CD4-positive, alpha-beta T cell treated with Interleukin-2 at 100 ng/mL for 4 hours (primary cell): ENCODE data around the gene SYK.

Experiments
- DNase-seq: peaks from one replicate; pipeline ENCODE4 v3.0.0-alpha.2; 2020; ENCODE audit warnings: low spot score

The SYK gene

DNA sequence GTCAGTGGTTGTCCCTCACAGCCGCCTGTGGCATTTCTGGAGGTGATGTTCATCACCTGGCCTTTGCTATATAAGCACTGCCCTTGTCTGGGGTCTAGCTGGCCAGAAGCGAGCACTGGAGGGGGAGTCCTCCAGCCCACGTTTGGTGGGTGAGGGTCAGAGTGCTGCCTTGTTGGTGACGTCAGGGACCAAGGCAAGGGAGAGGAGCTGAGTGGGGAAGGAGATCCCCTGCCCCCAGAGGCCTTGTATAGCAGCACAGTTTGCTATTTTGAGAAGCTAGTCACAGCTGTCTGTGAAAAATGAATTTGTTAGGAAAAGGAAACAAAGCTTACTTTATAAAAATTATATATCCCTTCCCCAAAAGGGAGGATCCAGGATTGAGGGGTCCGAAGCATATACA, 49.8 kb downstream of the SYK start:
- DNase-seq = no peak

DNA sequence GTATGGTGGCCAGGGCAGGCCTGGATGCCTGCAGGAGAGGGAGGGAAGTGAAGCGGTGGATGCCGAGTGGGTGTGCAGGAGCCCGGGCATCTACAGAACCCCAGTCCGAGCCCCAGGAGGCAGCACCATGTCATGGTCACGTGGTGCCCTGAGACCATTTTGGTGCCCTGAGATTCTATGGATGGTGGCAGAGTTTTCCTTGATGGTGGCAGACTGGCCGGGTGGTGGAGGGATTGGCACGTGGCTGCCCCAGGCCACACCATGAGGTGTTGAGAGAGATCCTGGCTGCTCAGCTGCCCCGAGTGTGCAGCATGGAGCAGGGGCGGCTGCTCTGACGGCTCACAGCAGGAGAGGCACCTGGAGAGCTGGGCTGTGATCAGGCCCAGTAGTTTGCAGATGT, 52.3 kb downstream of the SYK start:
- DNase-seq = no peak

DNA sequence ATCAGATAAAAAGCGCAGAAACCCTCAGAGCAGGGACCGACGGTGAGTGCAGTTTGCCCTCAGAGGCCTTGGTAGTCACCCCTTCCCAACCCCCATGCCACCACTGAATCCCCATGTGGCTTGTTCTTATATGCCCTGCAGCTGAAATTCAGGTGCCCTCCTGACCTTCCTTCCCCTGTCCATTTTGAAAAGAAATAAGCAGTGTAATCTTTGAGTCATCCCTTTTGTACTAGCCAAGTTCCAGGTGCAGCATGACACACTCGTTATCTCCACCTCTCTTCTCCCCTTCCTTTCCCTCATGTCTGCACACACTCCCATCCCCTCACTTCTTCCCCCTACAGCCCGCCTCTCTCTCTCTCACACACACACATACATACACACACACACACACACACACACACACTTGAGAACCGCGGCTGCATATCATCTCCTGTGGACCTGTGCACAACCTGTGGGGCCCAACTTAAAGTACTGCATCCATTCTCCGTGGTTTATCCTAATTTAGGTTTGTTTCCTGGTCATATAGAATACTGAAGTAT, 53.1 kb downstream of the SYK start:
- DNase-seq = no peak

DNA sequence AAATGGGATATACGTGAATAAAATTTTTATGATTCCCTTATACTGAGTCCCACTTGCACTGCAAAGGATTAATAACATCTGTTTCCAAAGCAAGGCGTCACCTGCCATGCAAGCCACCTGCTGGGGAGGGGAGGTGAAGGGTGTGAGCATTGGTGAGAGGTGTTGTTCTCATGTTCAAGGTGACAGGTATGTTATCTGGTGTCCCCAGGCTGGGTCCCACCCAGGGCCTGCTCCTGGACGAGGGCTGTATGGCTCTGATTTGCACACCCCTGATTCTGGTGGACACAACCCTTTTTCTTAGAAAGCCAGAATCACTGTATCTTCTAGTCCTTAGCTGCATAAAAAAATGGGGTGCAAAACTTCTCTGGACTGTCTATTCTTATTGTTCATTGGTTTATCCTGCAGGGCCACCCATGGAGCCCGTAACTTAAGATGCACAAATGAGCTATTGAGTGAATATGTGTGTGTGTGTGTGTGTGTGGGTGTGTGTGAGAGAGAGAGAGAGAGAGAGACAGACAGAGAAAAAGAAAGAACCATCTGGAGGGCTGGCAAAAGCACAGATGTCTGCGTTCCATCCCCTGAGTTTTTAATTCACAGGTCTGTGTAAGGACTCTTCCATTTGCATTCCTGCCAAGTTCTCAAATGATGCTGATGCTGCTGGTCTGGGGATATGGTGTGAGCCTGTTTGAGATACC, 53.7 kb downstream of the SYK start:
- no peak for DNase-seq

DNA sequence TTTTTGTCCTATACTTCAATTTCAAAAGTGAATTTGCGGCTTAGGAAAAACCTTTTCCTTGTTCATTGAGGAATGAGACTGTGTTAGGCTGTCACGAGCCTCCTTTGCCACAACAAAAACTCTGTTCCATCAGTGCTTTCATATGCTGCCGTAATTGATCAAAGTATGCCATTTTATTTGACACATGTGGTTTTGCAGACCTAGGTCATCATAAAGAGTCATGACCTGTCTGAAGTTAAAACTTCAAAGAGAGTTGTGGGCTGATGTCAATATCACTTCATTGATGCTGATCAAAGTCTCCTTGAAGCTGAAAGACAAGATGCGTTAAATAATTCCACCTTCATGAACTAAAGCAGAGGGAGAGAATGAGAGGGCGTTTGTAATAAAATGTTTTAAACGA, 55.5 kb downstream of the SYK start:
- no peak for DNase-seq

DNA sequence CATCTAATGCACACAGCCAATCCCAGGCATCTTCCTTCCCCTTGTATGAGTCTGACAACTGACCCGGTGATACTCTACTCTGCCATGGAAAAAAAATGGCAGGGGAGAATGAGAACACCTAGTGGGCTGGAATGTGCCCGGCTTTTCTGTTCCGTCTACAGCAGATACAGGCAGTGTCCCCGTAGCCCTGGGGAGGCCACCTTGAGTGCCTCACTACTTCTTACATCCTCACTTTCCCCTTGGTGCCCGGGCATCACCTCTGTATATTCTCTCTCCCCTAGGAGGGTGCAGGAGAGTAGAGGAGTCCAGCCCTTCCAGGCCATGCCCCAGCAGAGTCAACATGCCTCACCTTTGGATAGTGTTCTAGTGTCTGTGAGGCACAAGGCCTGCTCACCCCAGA, 56.2 kb downstream of the SYK start:
- no peak for DNase-seq

DNA sequence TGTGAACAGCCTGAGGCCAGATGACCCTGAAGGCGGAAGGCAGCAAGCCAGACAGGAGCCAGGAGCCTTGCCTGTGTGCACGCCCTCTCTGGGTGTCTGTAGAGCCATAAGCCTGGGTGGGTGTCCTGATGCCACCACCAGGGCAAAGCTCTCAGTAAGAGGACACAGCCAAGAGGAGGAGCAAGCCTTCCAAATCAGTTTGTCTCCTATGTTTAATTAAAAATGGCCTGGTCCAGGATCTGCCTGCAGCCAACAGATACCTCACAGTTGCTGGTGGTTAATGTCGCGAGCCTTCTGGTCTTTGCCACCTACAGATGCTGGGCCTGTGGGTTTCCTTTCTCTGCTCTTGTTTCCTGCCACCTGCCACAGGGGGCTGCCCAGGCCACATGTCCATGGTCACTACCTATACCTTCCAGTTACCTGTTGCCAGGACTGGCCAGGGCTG, 56.9 kb downstream of the SYK start:
- no peak for DNase-seq

DNA sequence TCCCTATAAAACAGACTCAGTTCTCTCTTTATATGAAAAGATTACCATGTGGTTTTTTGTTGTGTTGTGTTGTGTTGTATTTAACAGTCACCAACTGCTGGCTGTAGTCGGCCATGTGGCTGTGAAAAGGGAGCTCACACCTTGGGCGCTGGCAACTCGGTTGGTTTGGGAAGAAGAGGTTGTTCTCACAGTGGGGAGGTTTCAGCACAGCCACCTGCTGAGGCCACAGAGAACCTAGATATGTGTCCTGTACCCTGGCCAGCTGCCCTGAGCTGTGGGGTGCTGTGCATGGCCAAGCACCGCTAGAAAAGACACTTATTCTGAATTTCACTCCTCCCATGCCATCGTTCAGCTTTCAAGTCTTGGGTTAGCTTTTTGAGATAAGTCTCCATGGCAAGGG, 58.8 kb downstream of the SYK start:
- DNase-seq = no peak

DNA sequence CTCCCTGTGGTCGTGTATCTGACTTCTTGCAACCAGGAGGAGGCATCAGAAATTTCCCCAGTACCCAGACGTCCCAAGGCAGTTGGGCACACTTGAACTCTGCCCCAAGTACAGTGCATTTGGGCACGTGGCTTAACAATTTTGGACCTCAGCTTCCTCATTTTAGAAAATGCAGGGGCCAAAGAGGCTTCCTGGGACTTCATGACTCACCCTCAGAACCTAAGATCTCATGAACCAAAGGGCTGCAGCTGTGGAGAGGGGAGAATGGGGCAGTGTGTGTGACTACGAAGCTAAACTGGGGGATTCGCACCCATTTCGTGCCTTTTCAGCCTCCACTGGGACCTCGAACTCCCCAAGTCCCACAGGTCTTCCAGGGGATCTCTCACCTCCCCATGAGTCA, 59.2 kb downstream of the SYK start:
- DNase-seq = no peak

DNA sequence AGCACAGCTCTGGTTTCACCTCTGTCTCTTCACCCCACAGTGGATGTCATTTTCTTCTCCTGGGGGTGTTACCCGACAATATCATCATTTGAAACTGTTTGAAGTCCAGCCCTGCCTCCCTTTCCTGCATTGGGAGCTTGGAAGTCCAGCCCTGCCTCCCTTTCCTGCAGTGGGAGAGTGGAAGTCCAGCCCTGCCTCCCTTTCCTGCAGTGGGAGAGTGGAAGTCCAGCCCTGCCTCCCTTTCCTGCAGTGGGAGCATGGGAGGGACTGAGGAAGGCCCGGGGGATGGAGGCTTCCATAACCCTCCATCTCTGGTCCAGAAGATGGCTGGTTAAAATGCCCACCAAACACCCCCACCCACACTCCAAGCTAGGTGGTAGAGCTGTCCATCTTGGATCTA, 59.8 kb downstream of the SYK start:
- no peak for DNase-seq

DNA sequence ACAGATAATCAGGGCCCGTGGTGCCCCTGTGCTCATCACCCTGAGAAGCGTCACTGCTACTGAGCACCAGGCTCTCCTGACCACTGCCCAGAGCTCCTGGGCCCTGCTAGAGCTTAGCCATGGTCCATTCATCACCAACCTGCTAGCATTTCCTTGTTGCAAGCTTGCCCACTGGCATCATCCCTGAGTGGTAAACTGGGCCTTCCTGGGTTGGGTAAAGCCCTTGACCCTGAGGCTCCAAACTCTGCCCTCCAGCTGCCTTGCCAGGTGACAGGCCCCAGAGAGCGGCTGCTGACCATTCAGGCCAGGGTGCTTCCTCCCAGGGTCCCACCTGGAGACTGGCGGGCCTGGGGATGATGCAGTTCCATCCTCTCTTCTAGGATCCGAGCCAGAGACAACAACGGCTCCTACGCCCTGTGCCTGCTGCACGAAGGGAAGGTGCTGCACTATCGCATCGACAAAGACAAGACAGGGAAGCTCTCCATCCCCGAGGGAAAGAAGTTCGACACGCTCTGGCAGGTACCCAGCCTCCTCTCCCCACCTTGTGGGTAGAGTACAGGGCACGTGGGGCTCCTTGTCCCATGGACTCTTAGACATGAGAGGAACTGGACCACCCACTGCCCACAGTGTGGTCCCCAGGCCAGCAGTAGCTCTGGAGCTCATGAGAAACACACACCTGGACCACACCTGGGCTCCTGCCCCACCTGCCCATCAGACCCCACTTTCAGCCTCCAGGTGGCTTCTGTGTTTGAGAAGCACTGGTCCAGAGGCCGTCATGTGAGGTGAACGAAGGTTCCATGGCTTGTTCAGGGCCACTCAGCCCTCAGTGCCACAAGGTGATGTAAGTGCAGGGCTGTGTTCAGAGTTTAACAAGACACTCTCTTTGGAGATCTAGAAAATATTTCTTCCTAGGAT, 60.5 kb downstream of the SYK start:
- DNase-seq = no peak

DNA sequence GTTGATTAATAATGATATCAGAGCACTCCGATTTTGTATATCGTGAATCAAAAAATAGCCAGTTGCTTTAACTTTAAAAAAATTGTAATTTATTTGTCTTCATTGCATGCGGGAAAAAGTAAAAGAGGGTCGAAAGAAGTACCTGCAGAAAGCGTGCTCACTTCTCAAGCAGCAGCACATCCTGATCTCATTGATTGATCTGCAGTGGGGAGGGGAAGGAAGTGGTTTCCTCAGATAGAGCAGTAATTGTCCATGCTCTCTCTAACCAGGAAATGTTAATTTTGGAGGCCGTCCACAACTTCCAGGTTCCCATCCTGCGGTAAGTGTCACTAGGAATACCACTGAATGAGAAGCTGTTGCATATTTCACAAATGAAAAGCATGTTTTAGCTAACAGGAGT, 63.2 kb downstream of the SYK start:
- no peak for DNase-seq

DNA sequence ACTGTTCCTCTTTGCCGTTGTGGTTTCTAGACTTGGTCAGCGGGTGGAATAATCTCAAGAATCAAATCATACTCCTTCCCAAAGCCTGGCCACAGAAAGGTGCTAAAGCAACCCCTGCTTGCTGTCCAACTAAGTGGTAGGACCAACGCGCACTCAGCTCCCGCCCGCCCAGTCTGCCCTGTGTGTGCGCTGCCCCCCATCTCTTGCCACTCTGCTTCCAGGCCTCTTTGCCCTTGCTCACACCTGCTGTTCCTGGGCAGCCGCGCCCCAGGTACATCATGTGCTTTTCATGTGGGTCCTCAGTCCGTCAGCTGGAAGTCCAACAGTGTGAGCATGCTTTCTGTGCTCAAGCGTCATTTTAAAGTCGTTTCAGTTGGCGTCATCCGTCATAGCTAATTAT, 65.5 kb downstream of the SYK start:
- DNase-seq = no peak

DNA sequence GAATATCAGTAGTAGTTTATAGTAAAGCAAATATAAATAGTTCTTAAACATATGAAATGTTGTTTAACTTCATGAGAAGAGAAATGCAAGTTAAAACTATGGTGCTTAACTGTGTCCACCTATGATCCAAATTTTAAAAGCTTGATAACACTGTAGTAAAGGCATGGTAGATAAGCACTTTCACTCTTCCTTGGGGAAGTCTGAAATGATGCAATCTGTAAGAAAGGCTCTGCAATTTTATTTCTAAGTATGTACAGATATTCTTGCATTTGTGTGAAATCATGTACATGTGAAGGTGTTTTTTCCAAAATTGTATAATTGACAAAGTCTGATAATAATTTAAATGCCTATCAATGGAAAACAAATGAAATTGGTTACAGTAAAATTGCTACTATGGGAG, 66.9 kb downstream of the SYK start:
- DNase-seq = no peak

DNA sequence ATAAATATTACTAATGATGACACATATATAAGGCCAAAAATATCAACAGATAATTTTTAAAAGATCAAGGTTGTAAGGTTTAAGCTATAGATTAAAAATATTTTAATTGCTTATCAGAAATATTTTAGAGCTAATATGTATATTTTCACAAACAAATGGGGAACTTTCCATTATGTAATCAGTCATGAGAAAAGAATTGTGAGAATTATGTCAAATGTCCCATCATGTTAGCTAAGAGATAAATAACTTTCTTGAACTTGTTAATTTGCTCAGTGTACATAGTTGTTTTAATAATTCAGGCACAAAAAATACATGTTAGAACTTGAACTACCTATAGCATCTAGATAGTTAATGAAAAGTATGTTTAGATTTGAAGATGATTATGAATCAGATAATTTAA, 67.7 kb downstream of the SYK start:
- no peak for DNase-seq

DNA sequence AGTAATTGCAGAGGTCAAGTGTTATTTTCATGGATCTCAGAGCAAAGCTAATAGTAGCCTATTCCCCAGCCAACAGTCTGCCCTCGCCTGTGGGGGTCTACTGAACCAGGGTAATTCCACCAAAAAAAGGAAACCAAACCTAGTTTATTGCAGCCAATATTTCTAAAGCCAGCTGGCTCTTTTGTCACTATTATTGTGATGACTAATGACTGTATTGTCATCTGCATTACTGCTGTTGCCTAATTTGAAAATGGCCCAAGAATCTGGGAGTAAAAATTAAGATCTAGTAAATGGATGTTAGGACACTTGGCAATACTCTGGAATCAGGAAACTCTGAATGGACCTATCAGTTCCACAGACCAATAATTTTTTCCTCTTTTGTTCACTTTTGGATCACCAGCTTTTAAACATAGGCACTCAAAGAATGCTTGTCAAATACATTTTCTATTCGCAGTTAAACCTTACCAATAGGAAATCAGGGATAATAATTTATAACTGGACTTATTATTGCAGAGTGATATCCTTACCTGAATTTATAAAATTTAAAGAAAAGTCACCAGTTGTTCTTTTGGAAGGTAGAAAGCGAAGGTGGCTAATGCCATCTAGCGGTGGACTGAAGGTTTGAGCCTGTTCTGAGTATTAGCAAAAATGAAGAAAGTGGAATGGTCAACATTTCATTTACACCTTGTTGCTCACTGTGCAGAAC, 69.2 kb downstream of the SYK start:
- peak; percentile 48 for DNase-seq

DNA sequence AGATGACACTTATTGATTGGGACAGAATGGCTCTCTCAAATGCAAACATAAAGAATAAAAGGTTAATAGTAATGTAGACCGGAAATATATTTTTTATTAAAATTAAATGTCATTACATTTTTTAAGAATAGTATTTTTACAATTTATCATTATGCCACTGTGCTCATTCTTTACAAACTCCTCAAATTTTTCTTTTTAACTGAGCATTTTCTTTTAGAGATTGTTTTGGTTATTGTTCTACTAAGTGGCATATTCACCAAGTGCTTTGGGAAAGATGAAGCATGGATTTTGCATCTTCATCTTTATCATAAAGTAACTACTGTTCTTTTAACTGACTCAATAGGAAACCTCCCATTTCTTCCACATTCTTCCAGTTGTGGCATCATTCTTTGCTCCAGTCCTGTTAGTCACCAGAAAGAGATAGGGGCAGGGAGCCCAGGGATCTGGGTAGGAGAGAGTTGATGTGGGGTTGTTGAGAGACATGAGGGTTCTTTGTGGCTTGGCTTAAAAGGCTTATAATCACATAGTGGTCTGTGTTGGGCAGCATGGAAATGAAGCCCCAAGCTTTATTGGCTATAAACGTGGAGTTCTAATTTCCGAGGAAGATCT, 69.8 kb downstream of the SYK start:
- DNase-seq = no peak

DNA sequence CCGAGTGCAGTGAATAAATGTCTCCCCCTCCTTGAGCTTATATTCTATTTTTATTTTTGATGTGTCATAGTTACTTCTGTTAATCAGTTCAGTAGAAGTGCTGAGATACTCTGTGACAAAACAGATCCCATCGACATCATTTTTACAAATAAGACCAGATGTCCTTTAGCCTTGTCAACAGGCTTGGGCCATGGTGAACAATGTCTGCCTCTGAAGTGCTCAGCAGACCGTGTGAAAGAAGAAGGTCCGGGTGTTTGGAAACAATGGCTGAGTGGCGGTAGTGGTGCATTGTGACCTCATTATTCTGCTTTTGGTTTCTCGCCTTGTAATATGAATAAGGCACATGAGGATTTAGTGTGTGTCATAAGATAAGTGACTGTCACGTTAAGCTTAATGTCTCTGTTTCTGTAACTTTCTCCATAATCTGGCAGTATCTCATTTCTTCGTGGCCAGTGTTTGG, 71.2 kb downstream of the SYK start:
- DNase-seq = no peak

DNA sequence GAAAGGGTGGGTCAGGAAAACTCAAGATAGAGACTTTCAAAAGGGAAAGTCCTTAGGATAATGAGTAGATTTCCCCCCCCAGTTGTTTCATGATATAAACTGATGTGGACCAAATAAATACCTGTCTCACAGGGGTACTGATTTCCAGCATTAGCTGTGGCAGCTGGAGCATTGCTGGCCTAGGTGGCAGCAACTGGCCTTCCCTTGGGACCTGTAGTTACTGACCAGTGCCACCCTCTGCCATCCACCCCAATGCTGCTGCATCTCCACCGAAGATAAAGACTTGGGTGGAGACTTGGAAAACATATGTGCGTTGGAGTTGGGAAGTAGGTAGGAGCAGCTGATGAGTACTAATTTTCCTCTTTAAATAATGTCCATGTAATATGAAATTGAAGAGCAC, 71.8 kb downstream of the SYK start:
- no peak for DNase-seq

DNA sequence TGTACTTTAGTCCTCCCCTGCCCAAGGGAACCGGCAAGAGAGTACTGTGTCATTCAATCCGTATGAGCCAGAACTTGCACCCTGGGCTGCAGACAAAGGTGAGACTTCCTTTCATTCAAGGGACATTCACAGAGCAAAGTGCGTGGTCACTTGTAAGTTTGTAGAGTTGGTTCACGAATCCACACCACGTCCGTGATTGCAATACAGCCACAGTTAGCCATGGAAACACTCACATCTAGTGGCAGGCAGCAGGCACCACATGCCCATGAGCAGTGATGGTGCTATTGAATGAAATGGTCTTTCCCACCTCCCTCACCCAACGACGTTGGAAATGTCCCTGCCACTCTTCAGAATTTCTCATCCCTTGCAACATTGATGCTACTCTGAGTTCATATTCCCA, 72.6 kb downstream of the SYK start:
- DNase-seq = no peak

DNA sequence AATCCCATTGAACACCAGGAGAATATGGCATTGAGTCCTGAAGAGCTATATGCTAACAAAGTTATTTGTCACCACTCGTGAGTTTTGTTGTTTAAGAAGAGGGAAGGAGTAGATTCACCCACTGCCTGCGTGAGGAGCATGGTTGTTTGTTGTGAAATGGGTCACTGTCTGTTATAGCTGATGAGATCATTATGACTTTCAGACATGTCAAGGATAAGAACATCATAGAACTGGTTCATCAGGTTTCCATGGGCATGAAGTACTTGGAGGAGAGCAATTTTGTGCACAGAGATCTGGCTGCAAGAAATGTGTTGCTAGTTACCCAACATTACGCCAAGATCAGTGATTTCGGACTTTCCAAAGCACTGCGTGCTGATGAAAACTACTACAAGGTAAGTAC, 76.9 kb downstream of the SYK start:
- no peak for DNase-seq

DNA sequence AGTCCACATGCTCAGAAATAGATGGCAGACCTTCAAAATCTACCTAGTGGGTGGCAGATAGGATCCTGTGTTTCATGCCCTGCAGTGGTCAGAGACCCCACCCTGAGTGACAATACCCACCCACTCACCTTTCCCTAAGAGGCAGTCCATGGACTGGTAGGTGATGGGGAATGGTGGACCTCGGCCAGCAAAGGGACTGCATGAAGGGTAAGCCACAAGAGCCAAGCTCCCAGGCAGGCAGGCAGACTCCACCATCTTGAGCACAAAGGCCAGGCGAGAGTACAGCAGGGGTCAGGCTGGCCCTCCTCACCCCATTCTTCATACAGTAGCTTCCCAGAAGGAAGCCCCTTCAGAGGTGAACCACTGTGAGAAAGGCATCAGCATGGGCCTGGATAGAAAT, 78.4 kb downstream of the SYK start:
- no peak for DNase-seq
